Endodermal cell (in vitro differentiated cells): ENCODE data around the gene AHSG. TPM values are rescaled to one million over a fixed set of nuclear protein-coding genes. Genes with fewer than 3 reads are reported as not detected.
A peak's percentile ranks its signal among the peaks of the same experiment; 100 is the strongest.

Experiments
- DNase-seq: peaks from one replicate; pipeline ENCODE4 v3.0.0-alpha.2; 2017
- H3K27ac ChIP-seq: 2 replicates; pipeline ENCODE4 v1.5.1; 2013; ENCODE audit warnings: mild to moderate bottlenecking, low read depth, low read length, moderate library complexity
- H3K27me3 ChIP-seq: 2 replicates; pipeline ENCODE4 v1.6.1; 2013; ENCODE audit warnings: mild to moderate bottlenecking, low read length, moderate library complexity; ENCODE audit not compliant: insufficient read depth, control insufficient read depth, poor library complexity, severe bottlenecking
- H3K36me3 ChIP-seq: 2 replicates; pipeline ENCODE4 v1.7.0; 2013; ENCODE audit warnings: mild to moderate bottlenecking, low read length, moderate library complexity; ENCODE audit not compliant: control insufficient read depth, insufficient read depth
- H3K4me1 ChIP-seq: one replicate; pipeline ENCODE4 v1.7.0; 2013; ENCODE audit warnings: low read length; ENCODE audit not compliant: control insufficient read depth, insufficient read depth
- H3K4me3 ChIP-seq: 2 replicates; pipeline ENCODE4 v1.5.1; 2013; ENCODE audit warnings: mild to moderate bottlenecking, low read length, moderate library complexity
- H3K9ac ChIP-seq: 2 replicates; pipeline ENCODE4 v1.6.1; 2013; ENCODE audit warnings: mild to moderate bottlenecking, low read length, moderate library complexity; ENCODE audit not compliant: poor library complexity, severe bottlenecking; ENCODE audit errors: extremely low read depth
- H3K9me3 ChIP-seq: 2 replicates; pipeline ENCODE4 v1.6.1; 2013; ENCODE audit warnings: mild to moderate bottlenecking, low read length, moderate library complexity; ENCODE audit not compliant: control insufficient read depth
- H3K27ac Mint-ChIP-seq: 2 replicates; pipeline ENCODE4 v1.8.0; 2020; ENCODE audit warnings: mixed read lengths
- H3K27me3 Mint-ChIP-seq: 2 replicates; pipeline ENCODE4 v1.8.0; 2021; ENCODE audit warnings: mild to moderate bottlenecking, mixed read lengths; ENCODE audit not compliant: insufficient read depth
- H3K36me3 Mint-ChIP-seq: 2 replicates; pipeline ENCODE4 v1.8.0; 2020; ENCODE audit warnings: low read depth, mixed read lengths
- H3K4me1 Mint-ChIP-seq: 2 replicates; pipeline ENCODE4 v1.8.0; 2020; ENCODE audit warnings: mixed read lengths
- H3K4me3 Mint-ChIP-seq: 2 replicates; pipeline ENCODE4 v1.8.0; 2020; ENCODE audit warnings: mild to moderate bottlenecking, moderate library complexity, mixed read lengths
- H3K9me3 Mint-ChIP-seq: 2 replicates; pipeline ENCODE4 v1.8.0; 2020; ENCODE audit warnings: mild to moderate bottlenecking, mixed read lengths
- CTCF ChIP-seq: fragments of 200-600 bp; sonication (generic); conservative IDR thresholded peaks from 2 replicates; pipeline ENCODE4 v1.5.0; 2021; ENCODE audit warnings: antibody characterized with exemption, mild to moderate bottlenecking
- WGBS, 2 experiments: methylation state at CpG; one replicate each; pipeline versions ENCODE4 v1.1.5 to v1.1.7; 2013; ENCODE audit warnings: missing lambda C conversion rate in 2 of 2, mixed read lengths in 1 of 2; ENCODE audit not compliant: insufficient coverage in 1 of 2, insufficient read length in 1 of 2; 5-methylcytosine and 5-hydroxymethylcytosine counted together
- total RNA-seq, 2 donors: library from RNA; stranded (reverse); fragmentation: NEBNext Ultra II Directional in 1 of 2; extraction: Animal tissue kit (Norgen Biotek cat#: 25700) in 1 of 2; gene quantifications; 2 replicates in 1 of 2; 3 replicates in 1 of 2; pipeline ENCODE4 v1.2.1, GENCODE V29; 2021

Gene AHSG
- total RNA-seq, 2 donors from 2014 or later = not detected

GRCh38 chr3:186616299-186616617, 3.4 kb downstream of the AHSG start:
- peaks cover 8% of the 10 kb centered on the region for H3K4me1 Mint-ChIP-seq
- Histone ChIP-seq H3K36me3 (no peaks in the 10 kb centered on the region), H3K9ac (no peak overlapping the region), H3K27ac (no peak overlapping the region), H3K4me1 (no peaks in the 10 kb centered on the region), H3K27me3 (peaks cover 37% of the 10 kb centered on the region), H3K4me3 (no peak overlapping the region), H3K9me3 (no peaks in the 10 kb centered on the region)
- no peak for TF ChIP-seq CTCF
- WGBS, 2 experiments = 91 to 94% methylated on average over 8 of the region's 8 CpGs
- no peaks in the 10 kb centered on the region for H3K36me3 Mint-ChIP-seq
- no peaks in the 10 kb centered on the region for H3K9me3 Mint-ChIP-seq
- H3K4me3 Mint-ChIP-seq = no peak overlapping the region
- H3K27me3 Mint-ChIP-seq = peaks cover 70% of the 10 kb centered on the region
- H3K27ac Mint-ChIP-seq = no peak overlapping the region
- no peak for DNase-seq

- Mint-ChIP-seq H3K4me3 (no peak overlapping the region), H3K36me3 (no peaks in the 10 kb centered on the region), H3K9me3 (no peaks in the 10 kb centered on the region), H3K27ac (no peak overlapping the region), H3K4me1 (peaks cover 8% of the 10 kb centered on the region), H3K27me3 (peaks cover 63% of the 10 kb centered on the region)
- peak; percentile 96 for TF ChIP-seq CTCF
- no peak overlapping the region for H3K9ac ChIP-seq
- peak; percentile 91 for DNase-seq
- H3K27me3 ChIP-seq = peaks cover 37% of the 10 kb centered on the region
- no peaks in the 10 kb centered on the region for H3K36me3 ChIP-seq
- no peaks in the 10 kb centered on the region for H3K9me3 ChIP-seq
- no peak overlapping the region for H3K4me3 ChIP-seq
- no peaks in the 10 kb centered on the region for H3K4me1 ChIP-seq
- H3K27ac ChIP-seq = no peak overlapping the region
- 48 to 56% methylated on average over 14 to 31 of the region's 31 CpGs for WGBS, 2 experiments
Measured at GRCh38 chr3:186617036-186617946, 4.4 kb downstream of the AHSG start.

DNA sequence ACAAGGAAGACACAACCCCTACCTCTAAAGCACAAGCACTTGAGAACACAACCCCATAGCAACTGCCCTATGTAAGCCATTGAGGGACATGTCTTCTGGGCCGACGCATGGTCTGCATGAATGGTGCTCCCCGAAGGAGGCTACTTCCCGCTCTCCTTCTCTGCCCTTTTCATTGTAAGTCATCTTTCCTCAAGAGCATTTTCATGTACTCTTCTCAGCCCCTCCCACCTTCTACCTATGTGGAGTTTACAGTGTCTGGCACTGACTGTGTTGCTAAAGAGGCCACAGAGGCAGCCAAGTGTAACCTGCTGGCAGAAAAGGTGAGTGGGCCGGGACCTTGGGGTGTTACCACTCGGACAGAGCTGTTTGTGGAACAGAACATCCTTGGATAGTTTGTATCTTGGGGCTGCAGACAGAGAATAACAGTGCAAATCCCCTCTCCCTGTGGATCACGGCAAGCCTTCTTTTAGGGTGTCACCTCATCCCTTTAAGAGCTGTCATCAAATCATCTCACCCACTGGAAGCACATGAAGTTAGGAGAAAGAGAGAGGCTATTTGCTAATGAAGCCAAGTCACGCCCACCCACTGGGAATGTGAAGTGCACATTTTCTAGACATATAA, 5.6 kb downstream of the AHSG start:
- peaks cover 28% of the 10 kb centered on the region for H3K27me3 ChIP-seq
- H3K4me1 ChIP-seq = no peaks in the 10 kb centered on the region
- no peaks in the 10 kb centered on the region for H3K9me3 ChIP-seq
- Mint-ChIP-seq H3K9me3 (no peaks in the 10 kb centered on the region), H3K4me1 (peaks cover 8% of the 10 kb centered on the region), H3K36me3 (no peaks in the 10 kb centered on the region), H3K27ac (no peak overlapping the region), H3K27me3 (peaks cover 52% of the 10 kb centered on the region), H3K4me3 (no peak overlapping the region)
- no peaks in the 10 kb centered on the region for H3K36me3 ChIP-seq
- no peak overlapping the region for H3K27ac ChIP-seq
- H3K9ac ChIP-seq = no peak overlapping the region
- no peak overlapping the region for H3K4me3 ChIP-seq
- no peak for DNase-seq
- 95 to 98% methylated on average over 8 of the region's 8 CpGs for WGBS, 2 experiments
- no peak for TF ChIP-seq CTCF
